Measurements from ENCODE around the gene SLIT3.

DNA sequence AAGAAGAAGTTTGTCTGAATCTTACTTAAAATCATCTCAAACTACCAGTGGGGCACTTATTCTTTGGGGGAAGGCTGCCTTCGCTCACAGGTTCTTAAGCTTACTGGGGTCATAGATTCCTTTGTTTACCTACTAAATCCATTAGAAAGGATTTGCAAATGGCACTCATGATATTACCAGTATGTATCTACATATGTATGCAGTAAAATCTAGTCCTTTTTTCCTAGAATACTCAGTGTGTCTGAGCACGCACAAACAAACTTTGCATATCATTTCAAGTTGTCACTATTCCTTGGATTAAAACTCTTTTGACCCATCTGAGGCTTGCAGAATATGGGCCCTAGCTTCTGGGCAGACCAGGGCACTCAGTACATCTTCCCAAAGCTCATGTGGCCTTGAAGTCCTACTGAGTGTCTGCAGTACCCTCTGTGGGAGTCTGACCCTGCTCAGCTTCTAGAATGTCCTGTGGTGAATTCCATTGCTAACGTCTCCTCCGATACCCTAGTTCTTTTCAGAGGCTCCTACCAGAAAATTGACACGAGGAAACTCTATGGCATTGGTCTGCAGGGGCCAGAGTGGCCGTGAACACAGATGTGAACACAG lies 297.9 kb downstream of the SLIT3 start:
- TF ChIP-seq, protein P1, sequence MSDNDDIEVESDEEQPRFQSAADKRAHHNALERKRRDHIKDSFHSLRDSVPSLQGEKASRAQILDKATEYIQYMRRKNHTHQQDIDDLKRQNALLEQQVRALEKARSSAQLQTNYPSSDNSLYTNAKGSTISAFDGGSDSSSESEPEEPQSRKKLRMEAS (IDR thresholded peaks at IDR 0.05), result no peak
- TF ChIP-seq, protein P2, sequence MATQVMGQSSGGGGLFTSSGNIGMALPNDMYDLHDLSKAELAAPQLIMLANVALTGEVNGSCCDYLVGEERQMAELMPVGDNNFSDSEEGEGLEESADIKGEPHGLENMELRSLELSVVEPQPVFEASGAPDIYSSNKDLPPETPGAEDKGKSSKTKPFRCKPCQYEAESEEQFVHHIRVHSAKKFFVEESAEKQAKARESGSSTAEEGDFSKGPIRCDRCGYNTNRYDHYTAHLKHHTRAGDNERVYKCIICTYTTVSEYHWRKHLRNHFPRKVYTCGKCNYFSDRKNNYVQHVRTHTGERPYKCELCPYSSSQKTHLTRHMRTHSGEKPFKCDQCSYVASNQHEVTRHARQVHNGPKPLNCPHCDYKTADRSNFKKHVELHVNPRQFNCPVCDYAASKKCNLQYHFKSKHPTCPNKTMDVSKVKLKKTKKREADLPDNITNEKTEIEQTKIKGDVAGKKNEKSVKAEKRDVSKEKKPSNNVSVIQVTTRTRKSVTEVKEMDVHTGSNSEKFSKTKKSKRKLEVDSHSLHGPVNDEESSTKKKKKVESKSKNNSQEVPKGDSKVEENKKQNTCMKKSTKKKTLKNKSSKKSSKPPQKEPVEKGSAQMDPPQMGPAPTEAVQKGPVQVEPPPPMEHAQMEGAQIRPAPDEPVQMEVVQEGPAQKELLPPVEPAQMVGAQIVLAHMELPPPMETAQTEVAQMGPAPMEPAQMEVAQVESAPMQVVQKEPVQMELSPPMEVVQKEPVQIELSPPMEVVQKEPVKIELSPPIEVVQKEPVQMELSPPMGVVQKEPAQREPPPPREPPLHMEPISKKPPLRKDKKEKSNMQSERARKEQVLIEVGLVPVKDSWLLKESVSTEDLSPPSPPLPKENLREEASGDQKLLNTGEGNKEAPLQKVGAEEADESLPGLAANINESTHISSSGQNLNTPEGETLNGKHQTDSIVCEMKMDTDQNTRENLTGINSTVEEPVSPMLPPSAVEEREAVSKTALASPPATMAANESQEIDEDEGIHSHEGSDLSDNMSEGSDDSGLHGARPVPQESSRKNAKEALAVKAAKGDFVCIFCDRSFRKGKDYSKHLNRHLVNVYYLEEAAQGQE (IDR thresholded peaks at IDR 0.05; ENCODE audit: low read depth), result no peak
- TF ChIP-seq, protein P3, sequence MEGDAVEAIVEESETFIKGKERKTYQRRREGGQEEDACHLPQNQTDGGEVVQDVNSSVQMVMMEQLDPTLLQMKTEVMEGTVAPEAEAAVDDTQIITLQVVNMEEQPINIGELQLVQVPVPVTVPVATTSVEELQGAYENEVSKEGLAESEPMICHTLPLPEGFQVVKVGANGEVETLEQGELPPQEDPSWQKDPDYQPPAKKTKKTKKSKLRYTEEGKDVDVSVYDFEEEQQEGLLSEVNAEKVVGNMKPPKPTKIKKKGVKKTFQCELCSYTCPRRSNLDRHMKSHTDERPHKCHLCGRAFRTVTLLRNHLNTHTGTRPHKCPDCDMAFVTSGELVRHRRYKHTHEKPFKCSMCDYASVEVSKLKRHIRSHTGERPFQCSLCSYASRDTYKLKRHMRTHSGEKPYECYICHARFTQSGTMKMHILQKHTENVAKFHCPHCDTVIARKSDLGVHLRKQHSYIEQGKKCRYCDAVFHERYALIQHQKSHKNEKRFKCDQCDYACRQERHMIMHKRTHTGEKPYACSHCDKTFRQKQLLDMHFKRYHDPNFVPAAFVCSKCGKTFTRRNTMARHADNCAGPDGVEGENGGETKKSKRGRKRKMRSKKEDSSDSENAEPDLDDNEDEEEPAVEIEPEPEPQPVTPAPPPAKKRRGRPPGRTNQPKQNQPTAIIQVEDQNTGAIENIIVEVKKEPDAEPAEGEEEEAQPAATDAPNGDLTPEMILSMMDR (IDR thresholded peaks at IDR 0.05 in 2 of 3, conservative IDR thresholded peaks at IDR 0.05 in 1 of 3; ENCODE audit: borderline replicate concordance in 1 of 3, insufficient read depth in 1 of 3, low read depth in 2 of 3, low read length in 2 of 3), result no peak
- TF ChIP-seq EZH2 (IDR thresholded peaks at IDR 0.05), result no peak
- no peak for TF ChIP-seq POLR2AphosphoS5 (IDR thresholded peaks at IDR 0.05; ENCODE audit: low read depth, low read length)
- TF ChIP-seq POLR2A (IDR thresholded peaks at IDR 0.05; ENCODE audit: borderline replicate concordance, extremely low read depth, insufficient read depth, insufficient read length), result no peak
- TF ChIP-seq TCF7L2 (IDR thresholded peaks at IDR 0.05; ENCODE audit: borderline replicate concordance, extremely low read depth, insufficient read depth, insufficient read length), result no peak
- no peak for TF ChIP-seq SP1 (IDR thresholded peaks at IDR 0.05; ENCODE audit: low read depth)
- no peak for TF ChIP-seq CEBPB (IDR thresholded peaks at IDR 0.05; ENCODE audit: low read depth)
- TF ChIP-seq RAD21 (IDR thresholded peaks at IDR 0.05; ENCODE audit: low read depth), result no peak
- TF ChIP-seq CBX3 (IDR thresholded peaks at IDR 0.05; ENCODE audit: low read depth), result no peak
- no peak for TF ChIP-seq YY1 (IDR thresholded peaks at IDR 0.05; ENCODE audit: extremely low read depth, insufficient replicate concordance, low read depth, low read length)
- TF ChIP-seq SIN3A (IDR thresholded peaks at IDR 0.05; ENCODE audit: low read depth), result no peak
- TF ChIP-seq, protein P4, sequence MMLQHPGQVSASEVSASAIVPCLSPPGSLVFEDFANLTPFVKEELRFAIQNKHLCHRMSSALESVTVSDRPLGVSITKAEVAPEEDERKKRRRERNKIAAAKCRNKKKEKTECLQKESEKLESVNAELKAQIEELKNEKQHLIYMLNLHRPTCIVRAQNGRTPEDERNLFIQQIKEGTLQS (IDR thresholded peaks at IDR 0.05), result no peak

All from HCT116 (cell line).